Measurements from ENCODE around the gene FOXN3. TPM values are rescaled to one million over a fixed set of nuclear protein-coding genes. Genes with fewer than 3 reads are reported as not detected.

Gene FOXN3
- total RNA-seq, 2 donors from 2014 or later: 61.2 to 84.1 TPM

GRCh38 chr14:89246290-89246689 is 170.7 kb downstream of the FOXN3 start:
- H3K36me3 Mint-ChIP-seq (ENCODE audit: low read depth): peaks cover 3% of the 10 kb centered on the region
- no peak overlapping the region for H3K27ac Mint-ChIP-seq
- no peak for DNase-seq
- H3K4me3 Mint-ChIP-seq: no peak overlapping the region
- no peak overlapping the region for H3K9ac ChIP-seq (ENCODE audit: extremely low read depth, low read length, poor library complexity, severe bottlenecking)
- no peaks in the 10 kb centered on the region for H3K9me3 ChIP-seq (ENCODE audit: control insufficient read depth, low read length)
- TF ChIP-seq CTCF (conservative IDR thresholded peaks at IDR 0.05): no peak
- H3K4me3 ChIP-seq (ENCODE audit: low read length): no peak overlapping the region
- no peaks in the 10 kb centered on the region for H3K4me1 ChIP-seq (ENCODE audit: control insufficient read depth, insufficient read depth, low read length)
- H3K4me1 Mint-ChIP-seq: peaks cover 16% of the 10 kb centered on the region
- no peaks in the 10 kb centered on the region for H3K9me3 Mint-ChIP-seq
- no peaks in the 10 kb centered on the region for H3K27me3 ChIP-seq (ENCODE audit: control insufficient read depth, insufficient read depth, low read length, poor library complexity, severe bottlenecking)
- H3K36me3 ChIP-seq (ENCODE audit: control insufficient read depth, insufficient read depth, low read length): no peaks in the 10 kb centered on the region
- 83 to 94% methylated on average over 2 to 8 of the region's 8 CpGs for WGBS, 2 experiments (ENCODE audit: insufficient coverage in 1 of 2, insufficient read length in 1 of 2)
- no peak overlapping the region for H3K27ac ChIP-seq (ENCODE audit: low read depth, low read length)
- H3K27me3 Mint-ChIP-seq (ENCODE audit: insufficient read depth): no peaks in the 10 kb centered on the region

- Histone ChIP-seq H3K4me3 (ENCODE audit: low read length) (no peak overlapping the region), H3K9ac (ENCODE audit: extremely low read depth, low read length, poor library complexity, severe bottlenecking) (no peak overlapping the region), H3K9me3 (ENCODE audit: control insufficient read depth, low read length) (no peaks in the 10 kb centered on the region), H3K27me3 (ENCODE audit: control insufficient read depth, insufficient read depth, low read length, poor library complexity, severe bottlenecking) (no peaks in the 10 kb centered on the region), H3K4me1 (ENCODE audit: control insufficient read depth, insufficient read depth, low read length) (no peaks in the 10 kb centered on the region), H3K27ac (ENCODE audit: low read depth, low read length) (no peak overlapping the region), H3K36me3 (ENCODE audit: control insufficient read depth, insufficient read depth, low read length) (no peaks in the 10 kb centered on the region)
- H3K4me1 Mint-ChIP-seq: peaks cover 16% of the 10 kb centered on the region
- H3K27ac Mint-ChIP-seq: no peak overlapping the region
- H3K36me3 Mint-ChIP-seq (ENCODE audit: low read depth): peaks cover 3% of the 10 kb centered on the region
- no peak for TF ChIP-seq CTCF (conservative IDR thresholded peaks at IDR 0.05)
- H3K4me3 Mint-ChIP-seq: no peak overlapping the region
- DNase-seq: no peak
- H3K27me3 Mint-ChIP-seq (ENCODE audit: insufficient read depth): no peaks in the 10 kb centered on the region
- WGBS, 2 experiments (ENCODE audit: insufficient coverage in 1 of 2, insufficient read length in 1 of 2): 89% methylated on average over 5 to 9 of the region's 9 CpGs
- H3K9me3 Mint-ChIP-seq: no peaks in the 10 kb centered on the region
Measured at GRCh38 chr14:89245802-89246201, 171.2 kb downstream of the FOXN3 start.

GRCh38 chr14:89244720-89245119 is 172.3 kb downstream of the FOXN3 start:
- Mint-ChIP-seq H3K27ac (no peak overlapping the region), H3K9me3 (no peaks in the 10 kb centered on the region), H3K4me1 (peaks cover 16% of the 10 kb centered on the region), H3K36me3 (ENCODE audit: low read depth) (peaks cover 3% of the 10 kb centered on the region), H3K4me3 (no peak overlapping the region), H3K27me3 (ENCODE audit: insufficient read depth) (no peaks in the 10 kb centered on the region)
- DNase-seq: no peak
- H3K9me3 ChIP-seq (ENCODE audit: control insufficient read depth, low read length): no peaks in the 10 kb centered on the region
- no peak for TF ChIP-seq CTCF (conservative IDR thresholded peaks at IDR 0.05)
- no peak overlapping the region for H3K9ac ChIP-seq (ENCODE audit: extremely low read depth, low read length, poor library complexity, severe bottlenecking)
- no peaks in the 10 kb centered on the region for H3K36me3 ChIP-seq (ENCODE audit: control insufficient read depth, insufficient read depth, low read length)
- H3K4me3 ChIP-seq (ENCODE audit: low read length): no peak overlapping the region
- H3K4me1 ChIP-seq (ENCODE audit: control insufficient read depth, insufficient read depth, low read length): no peaks in the 10 kb centered on the region
- H3K27ac ChIP-seq (ENCODE audit: low read depth, low read length): no peak overlapping the region
- 80 to 91% methylated on average over 4 to 6 of the region's 6 CpGs for WGBS, 2 experiments (ENCODE audit: insufficient coverage in 1 of 2, insufficient read length in 1 of 2)
- H3K27me3 ChIP-seq (ENCODE audit: control insufficient read depth, insufficient read depth, low read length, poor library complexity, severe bottlenecking): no peaks in the 10 kb centered on the region
